LNCaP clone FGC (cell line): ENCODE data around the gene PDCD7.

Source experiments
- DNase-seq: peaks from one replicate; pipeline ENCODE4 v3.0.0-alpha.2; 2011; ENCODE audit warnings: low read depth
- H3K4me3 ChIP-seq: 2 replicates; pipeline ENCODE4 v1.5.1; 2011; ENCODE audit warnings: mild to moderate bottlenecking, low read depth, low read length, control low read depth
- TF ChIP-seq, protein P1 (sequence below): IDR thresholded peaks from 2 replicates; pipeline ENCODE4 v1.5.1; 2012; ENCODE audit warnings: mild to moderate bottlenecking; ENCODE audit not compliant: control insufficient read depth, insufficient read depth; ENCODE audit errors: extremely low read depth

The PDCD7 gene

DNA sequence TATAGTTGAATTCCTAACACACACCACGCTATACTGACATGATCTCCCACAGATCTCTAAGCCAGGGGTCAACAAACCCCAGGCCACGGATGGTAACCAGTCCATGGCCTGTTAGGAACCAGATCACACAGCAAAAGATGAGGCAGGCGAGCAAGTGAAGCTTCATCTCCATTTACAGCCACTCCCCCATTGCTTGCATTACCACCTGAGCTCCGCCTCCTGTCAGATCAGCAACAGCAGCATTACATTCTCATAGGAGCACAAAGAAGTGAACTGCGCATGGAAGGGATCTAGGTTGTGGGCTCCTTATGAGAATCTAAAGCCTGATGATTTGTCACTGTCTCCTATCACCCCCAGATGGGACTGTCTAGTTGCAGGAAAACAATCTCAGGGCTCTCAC is 2.7 kb downstream of the PDCD7 start:
- no peak overlapping the region for H3K4me3 ChIP-seq
- DNase-seq, result no peak
- TF ChIP-seq, protein P1, sequence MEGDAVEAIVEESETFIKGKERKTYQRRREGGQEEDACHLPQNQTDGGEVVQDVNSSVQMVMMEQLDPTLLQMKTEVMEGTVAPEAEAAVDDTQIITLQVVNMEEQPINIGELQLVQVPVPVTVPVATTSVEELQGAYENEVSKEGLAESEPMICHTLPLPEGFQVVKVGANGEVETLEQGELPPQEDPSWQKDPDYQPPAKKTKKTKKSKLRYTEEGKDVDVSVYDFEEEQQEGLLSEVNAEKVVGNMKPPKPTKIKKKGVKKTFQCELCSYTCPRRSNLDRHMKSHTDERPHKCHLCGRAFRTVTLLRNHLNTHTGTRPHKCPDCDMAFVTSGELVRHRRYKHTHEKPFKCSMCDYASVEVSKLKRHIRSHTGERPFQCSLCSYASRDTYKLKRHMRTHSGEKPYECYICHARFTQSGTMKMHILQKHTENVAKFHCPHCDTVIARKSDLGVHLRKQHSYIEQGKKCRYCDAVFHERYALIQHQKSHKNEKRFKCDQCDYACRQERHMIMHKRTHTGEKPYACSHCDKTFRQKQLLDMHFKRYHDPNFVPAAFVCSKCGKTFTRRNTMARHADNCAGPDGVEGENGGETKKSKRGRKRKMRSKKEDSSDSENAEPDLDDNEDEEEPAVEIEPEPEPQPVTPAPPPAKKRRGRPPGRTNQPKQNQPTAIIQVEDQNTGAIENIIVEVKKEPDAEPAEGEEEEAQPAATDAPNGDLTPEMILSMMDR, result no peak

DNA sequence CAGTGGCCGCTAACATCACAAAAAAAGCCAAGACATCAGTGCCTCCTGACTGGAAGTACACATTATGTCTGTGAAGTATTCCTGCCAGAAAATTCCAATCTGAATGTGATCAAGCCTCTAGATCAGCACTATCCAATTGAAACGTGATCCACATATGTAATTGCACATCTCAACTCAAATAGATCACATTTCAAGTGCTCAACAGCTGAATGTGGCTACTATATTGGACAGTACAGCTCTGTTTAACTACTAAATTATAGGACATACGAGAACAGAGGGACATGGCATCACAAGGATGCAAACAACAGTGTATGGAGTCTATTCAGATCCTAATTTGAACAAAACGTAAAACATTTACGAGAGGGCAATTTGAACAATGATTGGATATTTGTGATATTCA is 18.1 kb downstream of the PDCD7 start:
- DNase-seq, result no peak
- TF ChIP-seq, protein P1, result no peak
- no peak overlapping the region for H3K4me3 ChIP-seq

DNA sequence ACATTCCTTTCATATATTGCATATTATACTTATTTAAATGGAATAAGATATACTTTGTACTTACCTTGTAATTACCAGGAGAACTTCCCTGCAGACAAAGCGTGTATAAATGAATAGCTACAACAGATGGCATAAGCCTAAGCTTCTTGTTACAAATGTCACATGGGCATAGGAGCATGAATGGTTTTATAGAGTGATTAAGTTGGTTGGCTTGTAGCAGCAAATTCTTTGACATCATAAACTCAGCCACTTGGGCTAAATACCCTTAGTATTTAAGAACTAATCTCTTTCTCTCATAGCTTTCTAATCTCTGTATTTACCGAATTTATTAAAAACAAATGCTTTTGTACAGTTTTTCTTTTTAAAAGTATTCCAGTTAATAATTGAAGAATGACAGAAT is 18.5 kb downstream of the PDCD7 start, which contains the start of gene UBAP1L:
TSS of gene UBAP1L (minus strand) at position 115 of the 400 bp plus-strand sequence. CDS start 8,985 bp downstream, outside the sequence.
- no peak for DNase-seq
- TF ChIP-seq, protein P1, result no peak
- no peak within 1 kb of the TSS for H3K4me3 ChIP-seq

DNA sequence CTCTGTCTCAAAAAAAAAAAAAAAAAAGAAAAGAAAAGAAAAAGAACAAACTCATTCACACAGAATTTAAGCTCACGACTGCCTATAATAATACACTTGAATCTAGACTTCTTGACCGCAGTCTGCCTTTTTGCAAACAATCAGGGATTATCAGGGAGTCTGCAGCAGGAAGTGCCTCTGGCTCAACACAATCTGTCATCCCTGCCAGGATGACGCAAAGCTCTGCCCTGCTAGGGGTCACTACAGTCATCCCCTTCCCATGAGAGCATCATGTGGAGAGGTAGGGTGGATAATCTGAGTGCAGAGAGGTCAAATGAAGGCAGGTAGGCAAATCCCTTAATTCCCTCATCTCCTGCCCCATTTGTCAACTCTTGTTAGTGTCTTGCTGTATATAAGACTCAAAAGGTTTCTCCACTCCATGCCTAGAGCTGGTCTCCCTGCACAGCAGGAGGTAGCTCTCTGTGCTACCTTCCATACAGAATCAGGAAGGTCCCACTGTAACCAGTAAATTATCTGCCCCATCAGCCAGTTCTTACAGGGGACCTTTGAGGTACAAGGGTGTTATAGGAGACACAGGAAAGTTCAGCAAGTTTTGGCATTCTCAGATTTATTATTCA is 22.8 kb downstream of the PDCD7 start:
- H3K4me3 ChIP-seq, result no peak overlapping the region
- TF ChIP-seq, protein P1, result no peak
- DNase-seq, result no peak

DNA sequence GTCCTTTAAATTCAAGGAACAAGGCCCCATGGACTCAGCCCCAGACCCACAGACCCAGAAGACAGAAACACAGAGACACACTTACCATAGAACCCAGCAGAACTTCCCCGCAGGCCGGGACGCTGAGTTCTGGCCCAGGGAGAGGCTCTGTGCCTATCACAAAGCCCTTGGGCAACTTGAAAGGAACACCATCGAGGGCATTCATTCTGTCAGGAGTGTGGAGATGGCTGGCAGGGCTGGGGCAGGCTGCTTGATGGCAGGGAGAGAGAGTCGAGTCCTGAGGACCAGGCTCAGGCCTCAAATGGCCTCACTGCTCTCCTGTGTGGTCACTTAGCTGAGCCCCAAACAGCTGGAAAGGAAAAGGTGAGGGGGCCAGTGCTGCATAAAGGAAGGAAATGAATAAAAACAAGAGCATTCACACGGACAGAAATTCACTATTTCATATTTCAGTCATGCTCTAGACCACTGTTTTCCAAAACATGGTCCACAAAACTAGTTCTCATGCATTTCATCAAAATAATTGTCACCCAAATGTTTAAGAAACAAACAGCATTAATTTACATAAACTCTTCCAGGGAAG is 27.5 kb downstream of the PDCD7 start:
- no peak for DNase-seq
- TF ChIP-seq, protein P1, result no peak
- H3K4me3 ChIP-seq, result no peak overlapping the region

DNA sequence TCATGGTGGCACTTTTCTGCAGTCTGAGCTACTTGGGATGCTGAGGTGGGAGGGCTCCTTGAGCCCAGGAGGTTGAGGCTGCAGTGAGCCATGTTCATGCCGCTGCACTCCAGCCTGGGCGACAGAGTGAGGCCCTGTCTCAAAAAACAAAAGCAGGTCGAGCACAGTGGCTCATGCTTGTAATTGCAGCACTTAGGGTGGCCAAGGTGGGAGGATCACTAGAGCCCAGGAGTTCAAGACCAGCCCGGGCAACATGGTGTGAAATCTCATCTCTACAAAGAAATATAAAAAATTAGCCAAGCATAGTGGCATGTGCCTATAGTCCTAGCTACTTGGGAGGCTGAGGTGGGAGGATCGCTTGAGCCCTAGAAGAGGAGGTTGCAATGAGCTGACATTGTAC is 28.6 kb downstream of the PDCD7 start:
- TF ChIP-seq, protein P1, result no peak
- no peak for DNase-seq
- H3K4me3 ChIP-seq, result no peak overlapping the region

DNA sequence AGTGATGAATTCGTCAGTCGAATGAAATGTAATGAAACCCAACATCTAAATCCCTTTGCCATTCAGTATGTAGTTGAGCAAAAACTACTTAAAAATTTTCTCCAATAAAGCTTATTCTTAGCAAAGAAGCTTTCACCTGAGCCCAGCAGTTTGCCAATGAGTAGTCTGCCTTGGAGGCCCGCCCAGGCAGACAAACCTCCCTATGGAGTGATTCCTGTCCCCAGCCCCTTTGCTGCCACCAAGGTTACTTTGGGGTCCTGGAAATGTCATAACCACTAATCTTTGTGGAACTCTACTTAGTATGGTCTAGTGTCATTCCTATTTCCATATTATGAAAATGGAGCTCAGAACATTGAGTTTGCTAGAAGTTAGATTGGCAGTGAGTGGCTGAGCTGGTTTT is 30.7 kb downstream of the PDCD7 start:
- no peak for DNase-seq
- TF ChIP-seq, protein P1, result no peak
- no peak overlapping the region for H3K4me3 ChIP-seq
